NCI-H128 (cell line): ENCODE results near the gene MAEA.
"Not testable (repeated sequence)": the region's sequence is repeated elsewhere in the genome, so short reads cannot be mapped to it uniquely, and the experiment has no call there.

Source experiments
- DNase-seq: peaks from one replicate; lab custom pipeline; 2025; ENCODE audit not compliant: unreplicated experiment; lab: John Stamatoyannopoulos, UW

Gene MAEA

DNA sequence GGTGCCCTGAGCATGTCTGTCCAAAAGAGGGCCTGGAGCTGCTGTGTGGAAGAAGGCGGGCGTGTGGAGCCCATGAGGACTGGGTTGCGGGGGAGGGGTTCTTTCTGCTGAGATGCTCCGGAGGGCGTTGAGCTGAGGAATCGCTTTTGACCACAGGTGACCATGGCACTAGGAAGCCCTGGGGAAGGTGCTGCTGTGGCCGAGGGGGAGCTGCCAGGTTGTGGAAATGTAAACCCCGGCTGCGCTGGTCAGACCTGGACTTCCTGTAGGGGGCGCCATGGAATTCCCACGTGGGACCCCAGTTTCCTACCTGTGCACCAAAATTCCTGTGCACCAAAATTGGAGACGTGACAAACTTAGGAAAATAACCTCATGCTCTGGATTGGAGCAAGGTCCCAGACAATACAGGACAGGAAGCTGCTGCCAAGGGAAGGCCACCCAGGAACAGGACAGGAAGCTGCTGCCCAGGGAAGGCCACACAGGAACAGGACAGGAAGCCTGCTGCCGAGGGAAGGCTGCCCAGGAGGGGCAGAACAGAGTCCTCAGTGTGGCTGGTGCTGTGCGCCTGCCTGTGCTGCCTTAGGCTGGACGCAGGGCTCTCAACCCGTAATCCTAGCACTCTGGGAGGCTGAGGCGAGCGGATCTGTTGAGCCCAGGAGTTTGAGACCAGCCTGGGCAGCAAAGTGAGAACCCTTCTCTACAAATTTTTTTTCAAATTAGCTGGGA is 29.0 kb downstream of the MAEA start:
- no peak for DNase-seq

DNA sequence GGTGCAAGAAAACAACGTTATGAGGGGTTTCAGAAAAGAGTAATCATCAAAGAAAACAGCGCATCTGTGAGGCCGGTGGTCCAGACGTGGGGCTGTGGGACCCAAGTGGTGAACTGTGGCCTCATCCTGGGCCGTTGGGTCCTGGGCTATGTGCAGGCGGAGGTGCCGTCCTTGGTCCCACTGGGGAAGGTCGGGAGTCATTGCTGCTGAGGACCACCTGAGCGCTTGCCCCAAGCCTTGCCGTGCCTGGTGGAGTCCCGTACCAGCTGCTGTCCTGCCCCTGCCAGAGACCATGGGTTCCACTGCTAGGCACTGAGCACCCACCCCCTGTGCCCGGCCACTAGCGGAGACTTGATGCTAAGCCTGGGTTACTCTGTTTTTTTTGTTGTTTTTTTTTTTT is 31.8 kb downstream of the MAEA start:
- no peak for DNase-seq

GRCh38 chr4:1321946-1322650 is 32.4 kb downstream of the MAEA start:
- no peak for DNase-seq

DNA sequence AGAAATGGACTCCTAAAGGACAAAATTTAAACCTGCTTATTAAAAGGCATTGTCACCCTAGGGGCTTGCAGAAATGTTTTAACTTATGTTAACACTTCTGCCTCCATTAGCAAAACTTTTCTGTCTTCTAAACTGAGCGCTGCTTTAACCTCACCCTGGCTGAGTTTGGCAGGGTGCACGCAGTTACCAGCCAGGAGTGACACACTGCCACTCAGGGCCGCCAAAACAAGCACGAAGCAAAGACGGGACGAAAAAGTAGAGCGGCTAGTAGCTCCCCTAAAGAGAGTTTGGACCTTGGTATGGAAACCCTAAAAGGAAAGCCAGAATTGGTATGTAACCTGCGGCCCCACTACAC is 33.6 kb downstream of the MAEA start:
- no peak for DNase-seq

DNA sequence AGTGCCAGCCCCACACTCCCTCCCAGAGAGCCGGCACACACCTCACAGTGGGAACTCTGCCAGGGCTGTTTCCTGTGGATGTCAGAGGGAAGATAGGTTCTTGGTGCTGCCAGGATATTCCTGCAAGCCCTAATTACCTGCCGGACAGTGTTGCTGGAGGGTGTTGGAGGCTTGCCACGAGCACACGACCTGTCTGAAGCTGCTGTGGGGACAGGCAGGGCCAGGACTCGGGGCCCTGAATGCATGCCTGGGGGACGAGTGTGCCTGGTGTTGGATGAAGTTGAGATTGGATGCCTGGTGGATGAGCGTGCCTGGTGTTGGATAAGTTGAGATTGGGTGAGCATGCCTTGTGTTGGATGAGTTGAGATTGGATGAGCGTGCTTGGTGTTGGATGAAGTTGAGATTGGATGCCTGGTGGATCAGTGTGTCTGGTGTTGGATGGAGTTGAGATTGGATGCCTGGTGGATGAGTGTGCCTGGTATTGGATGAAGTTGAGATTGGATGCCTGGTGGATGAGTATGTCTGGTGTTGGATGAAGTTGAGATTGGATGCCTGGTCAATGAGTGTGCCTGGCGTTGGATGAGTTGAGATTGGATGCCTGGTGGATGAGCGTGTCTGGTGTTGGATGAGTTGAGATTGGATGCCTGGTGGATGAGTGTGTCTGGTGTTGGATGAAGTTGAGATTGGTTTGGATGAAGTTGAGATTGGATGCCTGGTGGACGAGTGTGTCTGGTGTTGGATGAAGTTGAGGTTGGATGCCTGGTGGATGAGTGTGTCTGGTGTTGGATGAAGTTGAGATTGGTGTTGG is 34.1 kb downstream of the MAEA start:
- no peak for DNase-seq

DNA sequence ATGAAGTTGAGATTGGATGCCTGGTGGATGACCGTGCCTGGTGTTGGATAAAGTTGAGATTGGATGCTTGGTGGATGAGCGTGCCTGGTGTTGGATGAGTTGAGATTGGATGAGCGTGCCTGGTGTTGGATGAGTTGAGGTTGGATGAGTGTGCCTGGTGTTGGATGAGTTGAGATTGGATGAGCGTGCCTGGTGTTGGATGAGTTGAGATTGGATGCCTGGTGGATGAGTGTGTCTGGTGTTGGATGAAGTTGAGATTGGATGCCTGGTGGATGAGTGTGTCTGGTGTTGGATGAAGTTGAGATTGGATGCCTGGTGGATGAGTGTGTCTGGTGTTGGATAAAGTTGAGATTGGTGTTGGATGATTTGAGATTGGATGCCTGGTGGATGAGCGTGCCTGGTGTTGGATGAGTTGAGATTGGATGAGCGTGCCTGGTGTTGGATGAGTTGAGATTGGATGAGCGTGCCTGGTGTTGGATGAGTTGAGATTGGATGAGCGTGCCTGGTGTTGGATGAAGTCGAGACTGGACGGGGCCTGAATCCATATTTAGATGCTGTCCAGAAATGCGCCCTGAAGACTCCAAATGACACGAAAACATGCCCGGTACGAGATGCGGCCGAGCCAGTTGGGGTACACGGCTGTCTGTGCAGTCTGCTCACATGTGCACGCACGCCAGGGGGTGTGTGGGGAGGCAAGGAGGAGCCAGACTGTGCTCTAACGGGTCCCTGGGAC is 34.9 kb downstream of the MAEA start:
- DNase-seq = not testable (repeated sequence)

DNA sequence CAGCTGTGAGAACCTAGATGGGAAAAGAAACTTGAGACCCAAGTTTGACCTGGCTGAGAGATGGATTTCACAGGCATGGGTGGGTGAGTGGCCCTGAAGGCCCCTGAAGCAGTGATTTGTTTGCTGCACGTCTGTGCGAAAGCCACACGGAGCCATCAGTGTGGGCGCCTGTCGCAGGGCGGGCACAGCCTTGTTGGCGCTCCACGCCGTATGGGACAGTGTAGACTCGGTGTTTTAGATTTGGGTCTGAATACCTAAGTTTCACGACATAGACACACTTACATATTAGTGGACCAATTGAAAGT is 35.4 kb downstream of the MAEA start:
- DNase-seq = no peak

DNA sequence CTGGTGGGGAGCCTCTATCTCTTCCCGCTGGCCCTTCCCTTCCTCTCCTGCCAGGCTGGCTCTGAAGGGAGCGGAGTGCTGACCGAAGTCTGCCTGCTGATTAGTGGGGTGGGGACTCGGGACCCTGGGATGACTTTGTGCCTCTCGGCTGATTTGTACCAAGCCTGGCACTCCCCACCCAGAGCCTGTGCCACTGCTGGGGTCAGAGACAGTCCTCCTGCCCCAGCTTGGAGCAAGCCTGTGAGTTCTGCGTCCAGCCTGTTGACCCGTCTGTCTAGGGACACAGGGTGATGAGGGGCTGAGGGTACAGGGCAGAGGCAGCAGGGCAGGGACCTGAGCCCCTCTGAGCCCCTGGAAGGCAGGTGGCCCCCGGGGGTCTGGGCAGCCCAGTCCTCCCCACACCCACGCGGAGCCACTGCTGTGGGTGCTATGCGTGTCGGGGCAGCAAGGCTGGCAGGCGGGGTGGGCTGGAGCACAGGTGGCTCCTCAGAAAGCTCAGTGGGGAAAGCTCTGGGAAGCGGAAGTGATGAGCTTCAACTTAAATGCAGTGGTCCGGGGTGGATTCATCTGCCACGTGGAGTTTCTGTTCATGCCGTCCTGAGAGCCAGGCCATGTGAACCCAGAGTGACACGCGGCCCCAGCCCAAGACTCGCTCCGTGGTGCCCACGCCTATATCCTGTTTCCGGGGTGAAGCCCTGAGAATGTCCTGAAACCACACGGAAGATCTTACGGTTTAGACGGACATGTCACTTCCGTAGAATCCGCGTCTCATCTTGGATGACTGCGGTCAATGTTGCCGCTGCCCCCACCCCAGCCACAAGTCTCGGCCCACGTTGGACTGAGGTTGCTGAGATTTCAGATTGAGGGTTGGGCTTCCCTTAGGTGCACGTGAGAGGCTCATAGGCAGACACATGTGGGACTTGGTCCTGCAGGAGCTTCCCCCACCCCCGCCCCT is 36.3 kb downstream of the MAEA start:
- DNase-seq = no peak

GRCh38 chr4:1326751-1327525 is 37.2 kb downstream of the MAEA start:
- no peak for DNase-seq

GRCh38 chr4:1327526-1328266 is 38.0 kb downstream of the MAEA start:
- no peak for DNase-seq

DNA sequence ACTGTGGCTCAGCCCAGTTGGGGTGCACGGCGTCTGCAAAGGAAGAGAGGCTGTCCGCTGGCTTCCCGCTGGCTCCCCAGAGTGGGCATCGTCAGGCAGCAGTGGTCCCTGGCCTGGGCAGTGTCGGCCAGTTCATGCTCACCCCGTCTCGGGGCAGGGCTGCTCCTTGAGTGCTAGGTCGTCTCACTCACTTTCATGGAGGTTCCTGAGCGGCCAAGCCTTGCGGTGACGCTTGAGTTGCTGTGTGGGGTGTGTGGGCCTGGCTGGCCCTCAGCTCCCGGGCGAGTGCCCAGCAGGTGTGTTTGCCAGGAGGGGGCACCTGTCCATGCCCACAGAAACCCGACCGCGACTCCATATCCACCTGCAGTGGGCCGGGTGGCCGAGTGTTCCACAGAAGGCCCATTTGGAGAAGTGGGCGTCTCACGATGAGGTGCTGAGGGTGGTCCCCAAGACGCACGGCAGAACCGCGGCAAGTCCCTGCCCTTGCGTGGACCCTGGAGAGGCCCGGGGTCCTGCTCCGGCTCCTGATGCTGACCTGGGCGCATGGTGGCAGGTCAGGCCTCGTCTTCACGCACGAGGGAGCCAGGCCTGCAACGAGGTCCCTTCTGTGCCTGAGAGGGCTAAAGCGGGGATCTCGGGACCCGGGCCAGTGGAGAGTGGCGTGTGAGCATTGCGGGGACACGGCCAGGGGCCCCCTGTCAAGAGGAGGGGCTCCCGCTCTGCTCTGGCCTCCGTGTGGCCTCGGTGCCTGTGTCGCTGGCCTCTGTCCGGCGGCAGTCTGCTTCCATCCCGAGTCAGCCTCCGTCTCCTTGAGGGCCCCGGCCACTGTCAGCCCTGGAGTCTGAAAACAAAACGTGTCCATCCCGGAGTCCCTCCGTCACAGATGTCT is 38.8 kb downstream of the MAEA start:
- DNase-seq = no peak

DNA sequence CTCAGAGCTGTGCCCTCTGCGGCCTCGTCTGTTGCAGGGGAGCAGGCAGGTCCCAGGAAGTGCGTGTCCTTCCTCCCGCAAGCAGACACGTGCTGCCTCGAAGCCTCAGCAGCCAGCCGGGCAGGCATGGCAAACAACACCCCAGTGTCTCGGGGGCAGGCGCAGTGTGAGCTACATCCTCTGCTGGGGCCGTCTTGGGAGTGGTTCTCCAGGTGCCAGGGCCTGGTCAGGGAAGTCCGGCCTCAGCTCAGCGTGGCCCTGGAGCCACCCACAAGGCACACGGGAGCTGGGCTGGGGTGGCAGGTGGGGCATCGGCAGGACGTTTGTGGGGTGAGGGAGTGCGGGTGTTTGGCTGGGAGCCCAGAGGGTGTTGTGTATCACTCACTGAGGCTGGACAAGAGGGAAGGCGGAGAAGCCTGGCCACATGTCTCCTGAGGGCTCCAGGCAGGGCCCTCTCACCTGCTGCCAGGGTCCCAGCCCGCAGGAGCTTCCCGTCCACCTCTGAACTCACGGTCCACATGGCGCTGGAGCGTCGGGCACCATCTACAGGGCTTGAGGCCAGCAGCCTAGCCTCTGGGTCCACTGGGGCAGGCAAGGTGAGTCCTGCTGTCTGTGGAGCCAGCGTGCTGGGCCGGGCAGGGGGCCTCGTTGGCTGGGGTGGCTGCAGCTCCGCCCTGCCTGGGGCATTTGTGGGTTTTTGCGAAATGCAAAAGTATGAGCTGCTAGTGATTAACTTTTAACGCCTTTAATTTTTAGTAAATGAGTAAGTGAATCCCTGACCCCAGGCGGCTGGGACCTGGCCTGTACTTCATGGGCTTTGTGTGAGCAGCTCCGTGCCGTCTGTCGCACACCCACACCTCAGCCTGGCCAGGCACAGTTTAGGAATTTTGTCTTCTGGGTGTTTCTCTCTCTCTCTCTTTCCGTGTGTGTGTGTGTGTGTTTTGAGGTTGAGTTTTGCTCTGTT is 40.0 kb downstream of the MAEA start:
- no peak for DNase-seq

GRCh38 chr4:1330761-1331590 is 41.3 kb downstream of the MAEA start:
- no peak for DNase-seq

- no peak for DNase-seq
Measured at GRCh38 chr4:1331591-1332353, 42.1 kb downstream of the MAEA start.

- DNase-seq = no peak
Measured at GRCh38 chr4:1332686-1333085, 43.0 kb downstream of the MAEA start.
